CD8-positive, alpha-beta memory T cell (primary cell): ENCODE data around the gene PTPRJ. TPM values are rescaled to one million over a fixed set of nuclear protein-coding genes. Genes with fewer than 3 reads are reported as not detected.
A peak's percentile ranks its signal among the peaks of the same experiment; 100 is the strongest.
"Not testable (repeated sequence)": the region's sequence is repeated elsewhere in the genome, so short reads cannot be mapped to it uniquely, and the experiment has no call there.

ENCODE experiments used
- CTCF ChIA-PET: fragments of 350-600 bp; sonication (Branson Sonifier 250); formaldehyde crosslinking; loops from one replicate; lab custom pipeline; 2021; ENCODE audit warnings: antibody characterized with exemption; lab: Charles Lee
- POLR2A ChIA-PET: fragments of 350-600 bp; sonication (Branson Sonifier 250); formaldehyde crosslinking; loops from one replicate; lab custom pipeline; 2021; ENCODE audit warnings: antibody characterized with exemption; lab: Charles Lee
- DNase-seq, 5 donors: peaks; one replicate each; pipeline versions ENCODE4 v3.0.0 to v3.0.0-alpha.2; 2020 to 2022; ENCODE audit warnings: mixed read lengths in 1 of 5
- H3K27ac ChIP-seq: one replicate; pipeline ENCODE4 v1.7.0; 2013; ENCODE audit warnings: low read depth, mild to moderate bottlenecking, low read length, moderate library complexity
- H3K27me3 ChIP-seq: 2 replicates; pipeline ENCODE4 v1.7.0; 2013; ENCODE audit warnings: low read length, mild to moderate bottlenecking; ENCODE audit not compliant: insufficient read depth, poor library complexity, severe bottlenecking
- H3K36me3 ChIP-seq: 2 replicates; pipeline ENCODE4 v1.7.0; 2013; ENCODE audit warnings: mild to moderate bottlenecking, low read length, moderate library complexity; ENCODE audit not compliant: insufficient read depth
- H3K4me1 ChIP-seq: 2 replicates; pipeline ENCODE4 v1.7.0; 2013; ENCODE audit warnings: mild to moderate bottlenecking, low read length, moderate library complexity; ENCODE audit not compliant: insufficient read depth
- H3K4me3 ChIP-seq: 2 replicates; pipeline ENCODE4 v1.7.0; 2013; ENCODE audit warnings: mild to moderate bottlenecking, low read length
- H3K9me3 ChIP-seq: 2 replicates; pipeline ENCODE4 v1.7.0; 2013; ENCODE audit warnings: mild to moderate bottlenecking, low read length
- H3K27ac Mint-ChIP-seq, 8 donors: one replicate each; pipeline ENCODE4 v1.8.0; 2020 to 2021; ENCODE audit warnings: mixed read lengths in 8 of 8, mild to moderate bottlenecking in 6 of 8, inconsistent platforms in 3 of 8, moderate library complexity in 3 of 8
- H3K27me3 Mint-ChIP-seq, 2 donors: one replicate each; pipeline ENCODE4 v1.8.0; 2020 to 2021; ENCODE audit warnings: mixed read lengths in 2 of 2, mild to moderate bottlenecking in 1 of 2, moderate library complexity in 1 of 2
- H3K36me3 Mint-ChIP-seq, 3 donors: one replicate each; pipeline ENCODE4 v1.8.0; 2020 to 2021; ENCODE audit warnings: mixed read lengths in 3 of 3, inconsistent platforms in 1 of 3, mild to moderate bottlenecking in 1 of 3
- H3K4me1 Mint-ChIP-seq, 3 donors: one replicate each; pipeline ENCODE4 v1.8.0; 2020 to 2021; ENCODE audit warnings: mixed read lengths in 3 of 3, inconsistent platforms in 1 of 3, mild to moderate bottlenecking in 1 of 3
- H3K4me3 Mint-ChIP-seq, 7 donors: one replicate each; pipeline ENCODE4 v1.8.0; 2020 to 2021; ENCODE audit warnings: mixed read lengths in 7 of 7, mild to moderate bottlenecking in 6 of 7, moderate library complexity in 4 of 7, inconsistent platforms in 2 of 7
- H3K9me3 Mint-ChIP-seq, 5 donors: one replicate each; pipeline ENCODE4 v1.8.0; 2020 to 2022; ENCODE audit warnings: mixed read lengths in 5 of 5, mild to moderate bottlenecking in 3 of 5, moderate library complexity in 2 of 5, inconsistent platforms in 1 of 5
- polyA plus RNA-seq: library from polyadenylated mRNA; unstranded; fragments of 300-500 nt; fragmentation: Illumina TruSeq; gene quantifications from one replicate; pipeline ENCODE4 v1.2.3, GENCODE V29; 2021
- total RNA-seq, 2 experiments: library from RNA; stranded (reverse); gene quantifications; one replicate each; pipeline ENCODE4 v1.2.3, GENCODE V29; 2021

PTPRJ gene
- total RNA-seq (10 to 100 TPM; 25.1 to 25.6 TPM), polyA plus RNA-seq (16.0 TPM)

DNA sequence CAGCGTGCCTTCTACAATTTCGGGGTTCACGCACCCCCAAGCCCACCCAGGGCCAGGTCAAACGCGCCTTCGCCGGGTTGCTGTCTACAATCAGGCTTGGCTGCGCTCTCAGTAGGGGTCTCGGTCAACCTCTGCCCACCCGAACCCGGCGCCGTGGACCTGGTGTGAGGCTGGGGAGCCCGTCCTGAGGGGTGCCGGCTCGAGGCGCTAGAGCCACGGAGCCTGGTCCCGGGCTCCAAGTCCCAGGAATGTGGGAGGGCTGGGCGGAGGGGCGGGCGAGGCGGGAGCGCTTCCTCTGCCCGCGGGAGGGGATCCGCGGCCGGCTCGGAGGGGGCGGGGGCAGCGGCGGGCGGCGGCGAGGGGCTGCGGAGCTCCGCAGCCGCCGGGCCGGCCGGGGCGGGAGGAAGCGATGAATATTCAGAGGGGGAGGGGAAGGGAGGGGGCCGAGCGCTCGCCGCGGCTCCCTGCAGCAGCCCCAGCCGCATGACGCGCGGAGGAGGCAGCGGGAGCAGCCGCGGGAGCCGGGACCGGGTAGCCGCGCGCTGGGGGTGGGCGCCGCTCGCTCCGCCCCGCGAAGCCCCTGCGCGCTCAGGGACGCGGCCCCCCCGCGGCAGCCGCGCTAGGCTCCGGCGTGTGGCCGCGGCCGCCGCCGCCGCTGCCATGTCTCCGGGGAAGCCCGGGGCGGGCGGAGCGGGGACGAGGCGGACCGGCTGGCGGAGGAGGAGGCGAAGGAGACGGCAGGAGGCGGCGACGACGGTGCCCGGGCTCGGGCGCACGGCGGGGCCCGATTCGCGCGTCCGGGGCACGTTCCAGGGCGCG is at the start of gene PTPRJ:
Gene PTPRJ, plus strand, starts transcription at position 472 of the 819 bp plus-strand sequence. CDS start 354 bp downstream, outside the sequence.
- Mint-ChIP-seq H3K27me3 (no peaks in the 10 kb centered on the region), H3K4me3 (peak within 1 kb of the TSS; percentile 91 to 98 (median 97)), H3K4me1 (peaks cover 33 to 44% (median 40%) of the 10 kb centered on the region in 3 donors), H3K36me3 (peaks cover 0 to 17% (median 0%) of the 10 kb centered on the region in 3 donors), H3K9me3 (no peaks in the 10 kb centered on the region), H3K27ac (peak within 1 kb of the TSS; percentile 8 to 97 (median 64))
- Histone ChIP-seq H3K27me3 (no peaks in the 10 kb centered on the region), H3K4me3 (peak within 1 kb of the TSS; percentile 62), H3K36me3 (no peaks in the 10 kb centered on the region), H3K4me1 (peaks cover 34% of the 10 kb centered on the region), H3K27ac (peak within 1 kb of the TSS; percentile 53), H3K9me3 (no peaks in the 10 kb centered on the region)
- CTCF ChIA-PET: interaction anchor here (1.8 kb wide), 1 partner anchor 132 kb away, joined by 4 read pairs; no protein-coding TSS in a partner anchor
- POLR2A ChIA-PET: interaction anchor here (0.6 to 1.1 kb wide), 2 partner anchors 37 to 105 kb away, joined by 4 to 5 read pairs; no protein-coding TSS in a partner anchor
- DNase-seq: peak; percentile 59 to 79 (median 70)

DNA sequence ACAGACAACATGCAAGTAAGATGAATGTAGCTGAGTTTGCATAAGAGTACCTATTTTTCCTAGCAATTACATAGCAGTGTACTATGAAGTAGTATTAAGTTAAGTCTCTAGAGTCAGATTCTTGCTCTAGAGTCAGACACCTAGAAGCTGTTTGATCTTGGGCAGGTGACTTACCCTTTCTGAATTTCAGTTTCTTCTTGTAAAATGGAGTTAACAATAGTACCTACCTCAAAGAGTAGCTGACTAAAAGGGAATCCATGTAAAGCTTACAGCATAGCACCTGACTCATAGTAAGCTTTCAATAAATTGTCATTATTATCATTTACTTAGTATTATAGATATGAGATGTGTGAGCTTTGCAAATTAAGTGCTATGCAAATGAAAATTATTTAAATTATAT is 47.8 kb upstream of the PTPRJ start:
- H3K9me3 ChIP-seq: no peaks in the 10 kb centered on the region
- POLR2A ChIA-PET: interaction anchor here (1.3 kb wide), 1 partner anchor 12 kb away, joined by 10 read pairs; no protein-coding TSS in a partner anchor
- no peaks in the 10 kb centered on the region for H3K9me3 Mint-ChIP-seq
- H3K4me1 Mint-ChIP-seq: peaks cover 10 to 19% (median 12%) of the 10 kb centered on the region in 3 donors
- no peaks in the 10 kb centered on the region for H3K36me3 ChIP-seq
- no peaks in the 10 kb centered on the region for H3K4me1 ChIP-seq
- H3K27me3 ChIP-seq: no peaks in the 10 kb centered on the region
- CTCF ChIA-PET: interaction anchor here (1.0 to 12.4 kb wide), 7 partner anchors 7 to 176 kb away, joined by 3 to 210 read pairs (median 5); no protein-coding TSS in a partner anchor
- no peak overlapping the region for H3K27ac ChIP-seq
- H3K27ac Mint-ChIP-seq: no peak overlapping the region
- H3K36me3 Mint-ChIP-seq: no peaks in the 10 kb centered on the region
- no peak overlapping the region for H3K4me3 Mint-ChIP-seq
- DNase-seq: no peak
- no peak overlapping the region for H3K4me3 ChIP-seq
- peaks cover 0 to 3% of the 10 kb centered on the region in 2 donors for H3K27me3 Mint-ChIP-seq

DNA sequence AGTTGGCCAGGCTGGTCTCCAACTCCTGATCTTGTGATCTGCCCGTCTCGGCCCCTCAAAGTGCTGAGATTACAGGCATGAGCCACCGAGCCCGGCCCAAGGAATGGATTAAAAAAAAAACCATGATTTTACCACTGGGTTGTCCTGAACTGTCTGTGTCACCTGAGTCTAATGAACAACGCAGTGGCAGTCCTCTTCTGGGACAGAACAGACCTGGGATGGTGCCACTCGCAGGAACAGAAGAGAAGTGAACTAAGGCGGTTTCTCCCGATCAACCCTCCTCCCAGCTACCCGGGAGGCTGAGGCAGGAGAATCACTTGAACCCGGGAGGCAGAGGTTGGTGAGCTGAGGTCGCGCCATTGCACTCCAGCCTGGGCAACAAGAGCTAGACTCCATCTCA is 46.6 kb upstream of the PTPRJ start:
- POLR2A ChIA-PET: interaction anchor here (0.6 to 1.7 kb wide), 2 partner anchors 22 to 176 kb away, joined by 3 to 5 read pairs; no protein-coding TSS in a partner anchor
- not testable (repeated sequence) for H3K4me3 Mint-ChIP-seq, H3K36me3 Mint-ChIP-seq, H3K4me1 ChIP-seq, H3K27me3 Mint-ChIP-seq, H3K9me3 Mint-ChIP-seq, H3K9me3 ChIP-seq, H3K27ac Mint-ChIP-seq, H3K4me3 ChIP-seq, H3K36me3 ChIP-seq, H3K27me3 ChIP-seq, DNase-seq, H3K27ac ChIP-seq
- CTCF ChIA-PET: interaction anchor here (0.7 to 12.4 kb wide), 22 partner anchors 9 to 174 kb away, joined by 3 to 210 read pairs (median 5); no protein-coding TSS in a partner anchor
- H3K4me1 Mint-ChIP-seq: peaks cover 10 to 16% (median 11%) of the 10 kb centered on the region in 3 donors

DNA sequence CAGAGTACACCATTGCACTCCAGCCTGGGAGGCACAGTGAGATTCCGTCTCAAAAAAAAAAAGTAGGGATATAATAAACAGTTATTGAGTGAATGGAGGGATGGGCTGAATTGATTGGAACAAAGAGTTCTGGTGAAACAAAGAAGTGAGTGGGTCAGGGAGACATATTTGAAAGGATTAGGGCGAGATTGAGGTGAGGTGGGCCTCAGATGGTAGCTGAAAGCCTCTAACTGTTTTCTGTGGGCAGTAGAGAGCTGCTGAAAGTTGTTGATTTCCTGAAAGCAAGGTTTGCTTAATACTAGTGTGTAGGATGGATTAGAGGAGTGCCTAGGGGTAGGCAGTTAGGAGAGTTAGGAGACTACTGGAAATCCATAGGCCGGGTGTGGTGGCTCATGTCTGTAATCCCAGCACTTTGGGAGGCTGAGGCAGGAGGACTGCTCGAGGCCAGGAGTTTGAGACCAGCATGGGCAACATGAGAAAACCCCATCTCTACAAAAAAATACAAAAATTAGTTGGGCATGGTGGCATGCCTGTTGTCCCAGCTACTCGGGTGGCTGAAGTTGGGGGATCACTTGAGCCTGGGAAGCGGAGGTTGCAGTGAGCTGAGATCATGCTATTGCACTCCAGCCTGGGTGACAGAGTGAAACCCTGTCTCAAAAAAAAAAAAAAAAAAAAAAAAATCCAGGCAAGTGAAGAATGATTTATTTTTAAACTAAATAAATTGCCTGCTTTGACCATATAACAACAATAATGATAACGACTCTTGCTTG is 41.4 kb upstream of the PTPRJ start:
- Mint-ChIP-seq H3K9me3 (no peaks in the 10 kb centered on the region), H3K27me3 (peaks cover 0 to 3% of the 10 kb centered on the region in 2 donors), H3K4me3 (no peak overlapping the region), H3K36me3 (no peaks in the 10 kb centered on the region), H3K4me1 (peaks cover 10 to 16% (median 11%) of the 10 kb centered on the region in 3 donors), H3K27ac (no peak overlapping the region)
- Histone ChIP-seq H3K27ac (no peak overlapping the region), H3K4me1 (no peaks in the 10 kb centered on the region), H3K36me3 (no peaks in the 10 kb centered on the region), H3K27me3 (no peaks in the 10 kb centered on the region), H3K9me3 (no peaks in the 10 kb centered on the region), H3K4me3 (no peak overlapping the region)
- ChIA-PET CTCF (interaction anchor here (1.1 to 12.4 kb wide), 3 partner anchors 7 to 178 kb away, joined by 3 to 210 read pairs (median 4); no protein-coding TSS in a partner anchor), POLR2A (interaction anchor here (0.7 kb wide), 1 partner anchor 10 kb away, joined by 11 read pairs; no protein-coding TSS in a partner anchor)
- no peak for DNase-seq

DNA sequence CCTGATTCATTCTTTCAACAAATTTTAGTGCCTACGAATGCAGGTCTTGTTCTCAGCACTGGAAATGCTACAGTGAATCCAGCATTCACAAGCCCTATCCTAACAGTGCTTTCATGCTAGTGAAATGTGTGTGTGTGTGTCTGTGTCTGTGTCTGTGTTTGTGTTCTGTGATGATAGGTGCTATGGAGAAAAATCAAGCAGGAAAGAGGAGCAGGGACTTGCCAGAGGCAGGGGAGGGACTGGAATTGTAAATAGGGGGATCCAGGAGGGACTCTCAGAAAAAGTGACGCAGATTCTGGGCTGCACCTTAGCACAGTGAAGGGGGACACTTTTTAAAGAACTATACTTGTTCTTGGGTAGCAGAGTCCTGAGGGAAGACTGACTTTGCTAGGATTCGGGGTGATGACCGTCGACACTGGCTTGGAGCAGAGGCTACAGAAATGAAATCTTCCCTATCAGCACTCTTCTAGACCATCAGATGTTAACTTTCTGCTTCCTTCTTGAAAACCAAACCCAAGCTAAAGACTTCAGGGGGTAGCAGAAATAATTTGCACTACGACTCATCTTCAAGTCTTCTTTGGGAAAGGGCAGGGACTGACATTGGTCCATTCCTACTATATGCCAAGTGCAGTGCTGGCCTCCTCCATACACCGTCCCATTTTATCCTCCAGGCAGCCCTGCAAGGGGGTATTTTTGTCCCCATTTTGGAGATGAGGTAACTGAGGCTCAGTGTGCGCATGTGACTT is 39.3 kb upstream of the PTPRJ start:
- H3K4me1 Mint-ChIP-seq: peaks cover 0 to 4% (median 2%) of the 10 kb centered on the region in 3 donors
- H3K36me3 Mint-ChIP-seq: no peaks in the 10 kb centered on the region
- H3K27me3 Mint-ChIP-seq: no peaks in the 10 kb centered on the region
- no peak overlapping the region for H3K4me3 ChIP-seq
- no peaks in the 10 kb centered on the region for H3K4me1 ChIP-seq
- no peak overlapping the region for H3K27ac ChIP-seq
- POLR2A ChIA-PET: no interaction called here
- DNase-seq: no peak
- no peaks in the 10 kb centered on the region for H3K9me3 ChIP-seq
- peak overlapping the region in 1 of 7 donors; percentile 1 for H3K4me3 Mint-ChIP-seq
- no peaks in the 10 kb centered on the region for H3K27me3 ChIP-seq
- peak overlapping the region in 1 of 8 donors; percentile 36 for H3K27ac Mint-ChIP-seq
- CTCF ChIA-PET: interaction anchor here (1.6 to 12.4 kb wide), 2 partner anchors 9 to 167 kb away, joined by 5 to 210 read pairs; no protein-coding TSS in a partner anchor
- no peaks in the 10 kb centered on the region for H3K9me3 Mint-ChIP-seq
- no peaks in the 10 kb centered on the region for H3K36me3 ChIP-seq

DNA sequence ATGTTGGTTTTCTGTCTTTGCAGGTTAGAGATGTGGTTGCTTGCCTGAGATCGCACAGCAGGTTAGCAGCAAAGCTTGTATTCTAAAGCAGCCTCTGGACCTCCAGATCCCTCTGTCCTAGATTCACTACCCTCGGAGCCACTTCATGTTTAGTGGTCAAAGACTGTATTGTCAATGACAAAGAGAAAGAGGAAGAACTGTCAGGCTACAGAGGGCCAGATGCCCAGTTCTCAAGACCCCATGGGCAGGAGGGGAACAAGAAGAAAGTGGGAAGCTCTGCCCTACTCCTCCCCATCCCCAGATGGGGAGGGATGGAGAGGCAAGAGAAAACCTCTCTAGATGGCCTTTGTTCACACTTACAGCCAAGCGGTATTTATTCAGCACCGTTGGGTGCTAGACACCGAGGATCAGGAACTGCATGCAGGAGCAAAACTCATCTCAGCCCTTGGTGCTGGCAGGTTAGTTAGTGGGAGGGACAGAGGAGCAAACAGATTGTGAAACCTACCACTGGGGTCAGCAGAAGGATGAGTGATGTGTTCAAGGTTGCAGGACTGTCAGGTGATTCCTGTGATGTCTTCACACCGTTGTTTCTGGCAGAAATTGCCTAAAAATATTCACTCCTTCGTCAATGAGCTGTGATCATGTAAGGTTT is 38.3 kb upstream of the PTPRJ start:
- H3K27me3 Mint-ChIP-seq: no peaks in the 10 kb centered on the region
- H3K4me1 Mint-ChIP-seq: peaks cover 0 to 4% (median 2%) of the 10 kb centered on the region in 3 donors
- no peak overlapping the region for H3K4me3 Mint-ChIP-seq
- peak overlapping the region in 2 of 8 donors; percentile 33 to 37 for H3K27ac Mint-ChIP-seq
- Histone ChIP-seq H3K4me3 (no peak overlapping the region), H3K27me3 (no peaks in the 10 kb centered on the region), H3K4me1 (no peaks in the 10 kb centered on the region), H3K27ac (no peak overlapping the region), H3K9me3 (no peaks in the 10 kb centered on the region), H3K36me3 (no peaks in the 10 kb centered on the region)
- H3K36me3 Mint-ChIP-seq: no peaks in the 10 kb centered on the region
- ChIA-PET POLR2A (no interaction called here), CTCF (interaction anchor here (1.4 to 12.4 kb wide), 3 partner anchors 8 to 166 kb away, joined by 4 to 210 read pairs (median 5); no protein-coding TSS in a partner anchor)
- no peak for DNase-seq
- H3K9me3 Mint-ChIP-seq: no peaks in the 10 kb centered on the region
